Testis (tissue), 3 donors: ENCODE data around the gene CLEC16A. TPM values are rescaled to one million over a fixed set of nuclear protein-coding genes. Genes with fewer than 3 reads are reported as not detected.

Experiments used
- DNase-seq: peaks from one replicate; pipeline ENCODE4 v3.0.0-alpha.2; 2019
- H3K27ac ChIP-seq, 2 donors: fragments of 200-600 bp; sonication (generic); one replicate each; pipeline ENCODE4 v1.5.1; 2019
- H3K27me3 ChIP-seq: fragments of 200-600 bp; sonication (generic); one replicate; pipeline ENCODE4 v1.5.1; 2019
- H3K36me3 ChIP-seq: fragments of 200-600 bp; sonication (generic); one replicate; pipeline ENCODE4 v1.5.1; 2017; ENCODE audit warnings: low read depth; ENCODE audit errors: missing control alignments
- H3K4me1 ChIP-seq: fragments of 200-600 bp; sonication (generic); one replicate; pipeline ENCODE4 v1.5.1; 2019
- H3K4me3 ChIP-seq, 2 donors: fragments of 200-600 bp; sonication (generic); one replicate each; pipeline ENCODE4 v1.5.1; 2017 to 2019
- H3K9me3 ChIP-seq: fragments of 200-600 bp; sonication (generic); one replicate; pipeline ENCODE4 v1.5.1; 2017
- POLR2A ChIP-seq: fragments of 450-650 bp; IDR thresholded peaks from one replicate; pipeline ENCODE4 v1.6.1; 2017; ENCODE audit warnings: antibody characterized with exemption, mild to moderate bottlenecking, moderate library complexity
- WGBS, 2 donors: methylation state at CpG; one replicate each; pipeline ENCODE4 v1.1.5; 2018; 5-methylcytosine and 5-hydroxymethylcytosine counted together
- intact Hi-C: fragments of 100-400 bp; cut with DNase I; formaldehyde crosslinking; loops from one replicate; pipeline ENCODE4 v1.15.1; 2023; ENCODE audit warnings: low total_unique reads
- polyA plus RNA-seq: library from polyadenylated mRNA; stranded (reverse); fragments of 350-450 nt; fragmentation: Illumina TruSeq; extraction: RNeasy Lipid Tissue Mini Kit (QIAGEN cat#74804); gene quantifications from one replicate; pipeline ENCODE4 v1.2.3, GENCODE V29; 2014; ENCODE audit warnings: low read depth, low replicate concordance; ENCODE audit not compliant: insufficient read depth
- total RNA-seq, 2 donors: library from RNA; depleted of rRNA; stranded (reverse); fragments of >200 nt; gene quantifications; one replicate each; pipeline ENCODE4 v1.2.3, GENCODE V29; 2016
- TF ChIP-seq, protein P1 (sequence below), 3 experiments: fragments of 450-650 bp in 2 of 3; fragments of 200-600 bp in 1 of 3; sonication (generic) in 1 of 3; IDR thresholded peaks; one replicate each; pipeline ENCODE4 v1.5.1; 2016 to 2019; ENCODE audit warnings: antibody characterized with exemption in 3 of 3, mild to moderate bottlenecking in 2 of 3, moderate library complexity in 1 of 3

Gene CLEC16A
- total and polyA plus RNA-seq, 3 donors from 2014 or later, result 93.9 to 126 (median 122) TPM

DNA sequence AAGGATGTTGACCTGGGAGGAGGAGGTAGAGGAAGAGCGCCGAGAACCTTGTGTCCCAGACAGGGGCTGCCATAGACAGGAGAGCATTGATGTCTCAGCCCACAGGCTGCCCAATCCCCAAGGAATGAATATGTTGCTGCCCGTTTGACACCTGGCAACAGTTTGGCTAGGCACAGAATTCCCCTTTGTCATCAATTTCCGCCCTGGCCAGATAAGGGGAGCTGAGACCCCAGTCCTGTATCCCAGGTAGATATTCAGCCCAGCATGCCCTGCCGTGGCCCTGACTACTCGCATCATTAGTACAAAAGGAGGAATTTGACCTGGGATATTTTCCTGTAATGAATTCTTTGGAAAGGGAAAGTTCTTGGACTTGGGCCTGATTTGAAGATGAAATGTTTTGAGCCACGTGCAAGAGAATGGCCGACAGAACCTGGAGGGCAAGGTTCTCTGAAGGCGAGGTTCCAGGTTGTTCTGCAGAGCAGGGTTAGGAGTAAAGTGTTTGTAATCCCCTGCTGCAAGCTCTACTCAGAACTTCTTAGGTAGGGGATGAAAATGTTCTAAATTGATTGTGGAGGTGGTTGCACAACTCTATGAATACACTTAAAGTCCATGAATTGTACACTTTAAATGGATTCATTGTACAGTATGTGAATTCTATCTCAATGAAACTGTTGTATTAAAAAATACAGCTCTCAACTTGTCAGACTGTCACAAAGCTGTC, 202.8 kb downstream of the CLEC16A start:
- Histone ChIP-seq H3K9me3 (no peaks in the 10 kb centered on the region), H3K36me3 (no peaks in the 10 kb centered on the region), H3K4me3 (no peak overlapping the region), H3K4me1 (peaks cover 5% of the 10 kb centered on the region), H3K27ac (no peak overlapping the region), H3K27me3 (no peaks in the 10 kb centered on the region)
- no peak for TF ChIP-seq POLR2A
- TF ChIP-seq, protein P1, sequence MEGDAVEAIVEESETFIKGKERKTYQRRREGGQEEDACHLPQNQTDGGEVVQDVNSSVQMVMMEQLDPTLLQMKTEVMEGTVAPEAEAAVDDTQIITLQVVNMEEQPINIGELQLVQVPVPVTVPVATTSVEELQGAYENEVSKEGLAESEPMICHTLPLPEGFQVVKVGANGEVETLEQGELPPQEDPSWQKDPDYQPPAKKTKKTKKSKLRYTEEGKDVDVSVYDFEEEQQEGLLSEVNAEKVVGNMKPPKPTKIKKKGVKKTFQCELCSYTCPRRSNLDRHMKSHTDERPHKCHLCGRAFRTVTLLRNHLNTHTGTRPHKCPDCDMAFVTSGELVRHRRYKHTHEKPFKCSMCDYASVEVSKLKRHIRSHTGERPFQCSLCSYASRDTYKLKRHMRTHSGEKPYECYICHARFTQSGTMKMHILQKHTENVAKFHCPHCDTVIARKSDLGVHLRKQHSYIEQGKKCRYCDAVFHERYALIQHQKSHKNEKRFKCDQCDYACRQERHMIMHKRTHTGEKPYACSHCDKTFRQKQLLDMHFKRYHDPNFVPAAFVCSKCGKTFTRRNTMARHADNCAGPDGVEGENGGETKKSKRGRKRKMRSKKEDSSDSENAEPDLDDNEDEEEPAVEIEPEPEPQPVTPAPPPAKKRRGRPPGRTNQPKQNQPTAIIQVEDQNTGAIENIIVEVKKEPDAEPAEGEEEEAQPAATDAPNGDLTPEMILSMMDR (IDR thresholded peaks at IDR 0.05), result no peak
- intact Hi-C loops, result no loop called here
- no peak for DNase-seq
- WGBS, 2 donors, result 81 to 94% methylated on average over 9 of the region's 9 CpGs

DNA sequence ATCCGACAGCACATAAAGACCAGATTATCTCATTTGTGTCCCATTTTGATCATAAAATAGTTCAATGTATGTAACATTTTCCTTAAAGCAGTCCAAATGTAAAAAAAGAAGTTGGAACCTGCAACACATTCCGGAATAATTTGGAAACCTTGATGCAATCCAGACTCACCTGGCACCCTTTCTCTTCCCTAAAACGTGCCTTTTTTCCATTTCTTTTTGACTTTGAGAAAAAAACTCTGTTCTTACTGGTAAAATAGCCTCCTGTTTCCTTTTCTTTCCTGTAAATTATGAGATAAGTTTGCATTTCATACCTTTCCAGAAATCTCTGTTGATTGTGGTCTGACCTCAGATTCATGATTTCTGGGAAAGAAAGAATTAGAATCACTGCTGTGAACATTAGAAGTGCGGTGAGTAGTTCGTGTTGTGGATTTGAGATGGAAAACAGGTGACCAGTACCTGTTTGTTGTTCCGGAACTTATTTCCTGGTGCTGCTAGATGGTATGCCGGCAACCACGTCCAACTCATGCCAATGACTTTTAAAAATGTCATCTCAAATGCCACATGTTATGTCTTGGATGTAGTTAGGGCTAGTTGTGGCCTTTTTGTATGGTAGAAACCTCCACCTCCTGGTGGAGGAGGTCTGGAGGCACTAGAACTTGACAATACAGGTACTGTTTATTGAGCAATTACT, 203.5 kb downstream of the CLEC16A start:
- 87 to 93% methylated on average over 8 of the region's 8 CpGs for WGBS, 2 donors

DNA sequence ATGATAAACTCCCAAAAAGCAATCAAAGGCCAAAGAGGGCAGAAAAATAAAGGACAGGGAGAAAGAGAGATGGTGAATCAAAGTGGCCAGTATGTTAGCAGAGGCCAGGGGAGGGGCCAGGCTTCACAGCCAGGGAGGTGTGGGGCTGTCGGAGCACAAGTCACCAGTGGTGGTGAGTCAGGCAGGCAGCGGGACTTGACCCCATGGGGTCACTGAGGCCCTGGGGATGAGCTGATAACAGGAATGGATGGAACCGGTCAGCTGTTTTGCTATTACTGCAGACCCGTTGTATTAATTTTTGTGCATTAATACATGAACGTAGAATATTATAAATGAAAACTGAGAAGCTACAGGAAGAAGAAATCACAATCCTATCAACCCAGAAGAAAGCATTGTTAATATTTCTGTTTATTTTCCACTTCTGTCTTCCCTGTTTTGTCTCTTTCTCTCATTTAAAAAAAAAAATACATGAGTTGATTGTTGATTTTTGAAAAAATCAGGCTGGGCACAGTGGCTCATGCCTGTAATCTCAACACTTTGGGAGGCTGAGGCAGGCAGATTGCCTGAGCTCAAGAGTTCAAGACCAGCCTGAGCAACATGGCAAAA, 204.8 kb downstream of the CLEC16A start:
- no peak for TF ChIP-seq POLR2A
- TF ChIP-seq, protein P1 (IDR thresholded peaks at IDR 0.05), result no peak
- 80 to 83% methylated on average over 5 of the region's 5 CpGs for WGBS, 2 donors
- peaks cover 5% of the 10 kb centered on the region for H3K4me1 ChIP-seq
- H3K27ac ChIP-seq, result no peak overlapping the region
- no peak for DNase-seq
- H3K36me3 ChIP-seq, result no peaks in the 10 kb centered on the region
- no peak overlapping the region for H3K4me3 ChIP-seq
- H3K27me3 ChIP-seq, result no peaks in the 10 kb centered on the region
- H3K9me3 ChIP-seq, result no peaks in the 10 kb centered on the region
- intact Hi-C loops, result no loop called here

More for the DNA sequence above, 203.5 kb downstream of the CLEC16A start:
- no peak for DNase-seq
- intact Hi-C loops, result no loop called here
- peaks cover 5% of the 10 kb centered on the region for H3K4me1 ChIP-seq
- no peak overlapping the region for H3K4me3 ChIP-seq
- H3K36me3 ChIP-seq, result no peaks in the 10 kb centered on the region
- H3K9me3 ChIP-seq, result no peaks in the 10 kb centered on the region
- TF ChIP-seq POLR2A, result no peak
- TF ChIP-seq, protein P1 (IDR thresholded peaks at IDR 0.05), result no peak
- H3K27me3 ChIP-seq, result no peaks in the 10 kb centered on the region
- H3K27ac ChIP-seq, result no peak overlapping the region

DNA sequence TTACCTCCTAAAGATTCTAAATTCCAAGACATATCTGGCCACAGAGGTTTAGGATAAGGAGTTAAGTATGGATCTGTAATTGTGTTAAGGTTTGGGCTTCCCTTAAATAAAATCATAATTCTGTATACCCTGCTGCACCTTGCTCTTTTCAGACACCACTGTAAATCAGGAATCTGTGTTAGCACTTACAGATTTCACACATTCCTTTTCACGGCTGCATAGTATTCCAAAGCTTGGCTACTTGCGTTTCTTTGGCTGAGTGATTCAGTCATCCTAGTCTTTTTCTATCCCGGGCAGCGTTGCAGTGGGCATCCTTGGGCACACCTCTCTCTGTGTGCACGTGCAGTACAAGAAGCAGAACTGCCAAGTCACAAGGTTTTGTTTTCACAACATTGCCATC, 205.8 kb downstream of the CLEC16A start:
- intact Hi-C loops, result no loop called here
- Histone ChIP-seq H3K27ac (no peak overlapping the region), H3K9me3 (no peaks in the 10 kb centered on the region), H3K27me3 (no peaks in the 10 kb centered on the region), H3K36me3 (no peaks in the 10 kb centered on the region), H3K4me3 (no peak overlapping the region), H3K4me1 (no peaks in the 10 kb centered on the region)
- WGBS, 2 donors, result 94 to 100% methylated on average over 5 of the region's 5 CpGs
- no peak for DNase-seq
- TF ChIP-seq POLR2A, result no peak
- TF ChIP-seq, protein P1 (IDR thresholded peaks at IDR 0.05), result no peak
